ENCODE measurements around the gene GPT2. TPM values are rescaled to one million over a fixed set of nuclear protein-coding genes. Genes with fewer than 3 reads are reported as not detected.

GPT2 gene
- total RNA-seq, 6 experiments from 2014 or later = 30.8 to 163 (median 92.0) TPM

- ATAC-seq = peak; percentile 58 to 79 (median 66)
- Histone ChIP-seq H3K27ac (peak overlapping the region in 2 of 3 donors; percentile 16 to 97), H3K27me3 (no peaks in the 10 kb centered on the region), H3K4me3 (no peak overlapping the region), H3K4me1 (peaks cover 0 to 72% (median 25%) of the 10 kb centered on the region in 4 donors), H3K36me3 (peaks cover 0 to 10% (median 5%) of the 10 kb centered on the region in 4 donors), H3K9me3 (no peaks in the 10 kb centered on the region)
- intact Hi-C loops (cut with DNase I) = no loop called here
- TF ChIP-seq, protein P1, sequence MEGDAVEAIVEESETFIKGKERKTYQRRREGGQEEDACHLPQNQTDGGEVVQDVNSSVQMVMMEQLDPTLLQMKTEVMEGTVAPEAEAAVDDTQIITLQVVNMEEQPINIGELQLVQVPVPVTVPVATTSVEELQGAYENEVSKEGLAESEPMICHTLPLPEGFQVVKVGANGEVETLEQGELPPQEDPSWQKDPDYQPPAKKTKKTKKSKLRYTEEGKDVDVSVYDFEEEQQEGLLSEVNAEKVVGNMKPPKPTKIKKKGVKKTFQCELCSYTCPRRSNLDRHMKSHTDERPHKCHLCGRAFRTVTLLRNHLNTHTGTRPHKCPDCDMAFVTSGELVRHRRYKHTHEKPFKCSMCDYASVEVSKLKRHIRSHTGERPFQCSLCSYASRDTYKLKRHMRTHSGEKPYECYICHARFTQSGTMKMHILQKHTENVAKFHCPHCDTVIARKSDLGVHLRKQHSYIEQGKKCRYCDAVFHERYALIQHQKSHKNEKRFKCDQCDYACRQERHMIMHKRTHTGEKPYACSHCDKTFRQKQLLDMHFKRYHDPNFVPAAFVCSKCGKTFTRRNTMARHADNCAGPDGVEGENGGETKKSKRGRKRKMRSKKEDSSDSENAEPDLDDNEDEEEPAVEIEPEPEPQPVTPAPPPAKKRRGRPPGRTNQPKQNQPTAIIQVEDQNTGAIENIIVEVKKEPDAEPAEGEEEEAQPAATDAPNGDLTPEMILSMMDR (IDR thresholded peaks at IDR 0.05) = no peak
- no peak for TF ChIP-seq POLR2A (IDR thresholded peaks at IDR 0.05)
- WGBS (ENCODE audit: insufficient coverage, low coverage, low lambda C conversion rate, missing lambda C conversion rate) = 67% methylated on average over 1 of the region's 11 CpGs
- peak; percentile 44 to 82 (median 74) for DNase-seq
These were observed 10.0 kb downstream of the GPT2 start for GRCh38 chr16:46894036-46894672.

DNA sequence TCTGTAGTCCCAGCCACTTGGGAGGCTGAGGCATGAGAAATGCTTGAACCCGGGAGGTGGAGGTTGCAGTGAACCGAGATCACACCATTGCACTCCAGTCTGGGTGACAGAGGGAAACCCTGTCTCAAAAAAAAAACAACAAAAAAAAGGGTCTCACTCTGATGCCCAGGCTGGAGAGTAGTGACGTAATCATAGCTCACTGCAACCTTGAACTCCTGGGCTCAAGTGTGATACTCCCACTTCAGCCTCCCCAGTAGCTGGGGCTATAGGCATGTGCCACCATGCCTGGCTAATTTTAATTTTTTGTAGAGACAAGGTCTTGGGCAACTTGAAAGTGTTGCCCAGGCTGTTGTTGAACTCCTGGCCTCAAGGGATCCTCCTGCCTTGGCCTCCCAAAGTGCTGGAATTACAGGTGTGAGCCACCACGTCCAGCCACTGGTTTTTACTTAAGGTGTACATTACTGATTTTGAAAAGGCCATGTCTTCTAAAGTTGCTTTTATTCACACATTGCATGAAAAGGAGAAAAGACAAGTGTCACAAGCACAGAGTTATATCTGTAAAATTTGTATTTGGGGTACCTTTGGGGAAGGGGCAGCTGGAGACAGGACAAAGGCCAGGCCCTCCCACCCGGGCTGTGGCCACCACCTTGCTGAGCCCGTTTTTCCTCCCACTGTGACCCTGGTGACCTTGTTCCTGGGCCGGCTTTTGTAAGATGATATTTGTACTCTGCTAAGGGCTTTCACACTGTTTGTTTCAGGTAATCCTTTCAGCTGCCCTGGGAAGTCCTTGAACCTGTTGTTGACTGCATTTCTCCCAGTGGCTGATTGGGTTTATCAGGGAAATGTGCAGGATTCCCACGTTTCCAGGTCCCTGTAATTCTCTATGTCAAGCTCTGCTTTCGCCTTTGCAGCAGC is 11.5 kb downstream of the GPT2 start:
- H3K4me3 ChIP-seq = no peak overlapping the region
- peak; percentile 59 to 65 (median 61) for ATAC-seq
- no peak for TF ChIP-seq POLR2A (IDR thresholded peaks at IDR 0.05)
- TF ChIP-seq, protein P1 (IDR thresholded peaks at IDR 0.05) = no peak
- WGBS (ENCODE audit: insufficient coverage, low coverage, low lambda C conversion rate, missing lambda C conversion rate) = 50% methylated on average over 7 of the region's 9 CpGs
- intact Hi-C loops (cut with DNase I) = no loop called here
- H3K4me1 ChIP-seq = peaks cover 0 to 67% (median 25%) of the 10 kb centered on the region in 4 donors
- DNase-seq = peak in 2 of 3 donors; percentile 66 to 72
- no peaks in the 10 kb centered on the region for H3K27me3 ChIP-seq
- H3K9me3 ChIP-seq = no peaks in the 10 kb centered on the region
- peaks cover 0 to 25% (median 8%) of the 10 kb centered on the region in 4 donors for H3K36me3 ChIP-seq
- H3K27ac ChIP-seq = peak overlapping the region in 2 of 3 donors; percentile 76 to 97

DNA sequence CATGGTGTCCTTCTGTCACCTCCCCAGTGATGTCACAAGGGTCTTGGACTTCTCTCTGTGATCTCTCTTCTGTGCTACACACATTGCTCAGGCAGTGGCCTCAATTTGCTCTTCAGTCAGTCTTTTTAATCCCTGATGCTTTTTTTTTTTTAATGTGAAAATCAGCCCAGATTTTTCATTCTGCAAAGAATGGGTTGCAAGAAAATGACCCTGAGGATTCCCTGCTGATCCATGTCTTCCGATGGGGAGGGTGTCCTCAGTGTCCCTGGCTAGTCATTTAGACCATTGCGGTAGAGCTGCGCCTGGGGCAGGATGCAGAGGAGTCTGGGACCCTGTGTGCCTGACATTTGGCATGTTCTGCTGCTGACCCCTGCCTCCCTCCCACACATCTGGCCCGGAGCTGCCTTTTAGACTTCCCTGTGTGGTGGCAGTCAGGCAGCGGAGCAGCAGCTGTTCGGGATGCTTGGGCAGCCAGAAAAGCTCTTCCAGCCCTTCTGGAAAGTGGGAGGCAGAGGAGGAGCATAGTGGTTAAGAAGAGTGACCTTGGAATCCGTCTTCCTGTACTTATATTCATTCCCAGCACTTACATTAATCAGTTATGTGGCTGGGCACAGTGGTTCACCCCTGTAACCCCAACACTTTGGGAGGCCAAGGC is 12.3 kb downstream of the GPT2 start:
- TF ChIP-seq, protein P1 (IDR thresholded peaks at IDR 0.05) = no peak
- TF ChIP-seq POLR2A (IDR thresholded peaks at IDR 0.05) = no peak
- H3K27ac ChIP-seq = peak overlapping the region in 2 of 3 donors; percentile 76 to 97
- 45% methylated on average over 3 of the region's 7 CpGs for WGBS (ENCODE audit: insufficient coverage, low coverage, low lambda C conversion rate, missing lambda C conversion rate)
- peaks cover 0 to 32% (median 12%) of the 10 kb centered on the region in 4 donors for H3K36me3 ChIP-seq
- intact Hi-C loops (cut with DNase I) = no loop called here
- DNase-seq (no peak), ATAC-seq (no peak)
- no peaks in the 10 kb centered on the region for H3K9me3 ChIP-seq
- H3K4me3 ChIP-seq = no peak overlapping the region
- H3K27me3 ChIP-seq = no peaks in the 10 kb centered on the region
- H3K4me1 ChIP-seq = peaks cover 0 to 59% (median 22%) of the 10 kb centered on the region in 4 donors

GRCh38 chr16:46897471-46897870 is 13.3 kb downstream of the GPT2 start:
- no peak for DNase-seq

More at GRCh38 chr16:46897471-46897870, 13.3 kb downstream of the GPT2 start:
- Histone ChIP-seq H3K9me3 (no peaks in the 10 kb centered on the region), H3K4me3 (no peak overlapping the region), H3K27me3 (no peaks in the 10 kb centered on the region), H3K27ac (peak overlapping the region in 2 of 3 donors; percentile 76 to 97), H3K4me1 (peaks cover 0 to 50% (median 17%) of the 10 kb centered on the region in 4 donors), H3K36me3 (peaks cover 0 to 32% (median 13%) of the 10 kb centered on the region in 4 donors)
- no peak for TF ChIP-seq POLR2A (IDR thresholded peaks at IDR 0.05)
- TF ChIP-seq, protein P1 (IDR thresholded peaks at IDR 0.05) = no peak
- 92% methylated on average over 6 of the region's 10 CpGs for WGBS (ENCODE audit: insufficient coverage, low coverage, low lambda C conversion rate, missing lambda C conversion rate)
- intact Hi-C loops (cut with DNase I) = no loop called here
- ATAC-seq = peak in 1 of 4 donors; percentile 9

Measured in right lobe of liver (tissue), 6 donors.